ENCODE measurements around the gene DPP4.

Gene DPP4

GRCh38 chr2:162016080-162016479 is 57.9 kb downstream of the DPP4 start:
- DNase-seq, result no peak

- DNase-seq, result no peak
Observed at GRCh38 chr2:162014751-162015150, 59.3 kb downstream of the DPP4 start.

- DNase-seq, result no peak
Observed at GRCh38 chr2:162013514-162014475, 60.2 kb downstream of the DPP4 start.

GRCh38 chr2:162012565-162013058 is 61.4 kb downstream of the DPP4 start:
- DNase-seq, result no peak

- no peak for DNase-seq
Observed at GRCh38 chr2:162011706-162012564, 62.1 kb downstream of the DPP4 start.

GRCh38 chr2:162009543-162009942 is 64.5 kb downstream of the DPP4 start:
- DNase-seq, result no peak

GRCh38 chr2:162007447-162008040 is 66.5 kb downstream of the DPP4 start:
- peak; percentile 0 for DNase-seq

- no peak for DNase-seq
Observed at GRCh38 chr2:162006337-162006736, 67.7 kb downstream of the DPP4 start.

- DNase-seq, result no peak
Observed at GRCh38 chr2:162004031-162004430, 70.0 kb downstream of the DPP4 start.

- DNase-seq, result no peak
Observed at GRCh38 chr2:162002623-162003235, 71.3 kb downstream of the DPP4 start.

- no peak for DNase-seq
Observed at GRCh38 chr2:162000431-162000830, 73.6 kb downstream of the DPP4 start.

GRCh38 chr2:161999321-161999720 is 74.7 kb downstream of the DPP4 start:
- DNase-seq, result no peak

- no peak for DNase-seq
Observed at GRCh38 chr2:161998857-161999256, 75.2 kb downstream of the DPP4 start.

- DNase-seq, result no peak
Observed at GRCh38 chr2:161997916-161998471, 76.0 kb downstream of the DPP4 start.

GRCh38 chr2:161995553-161996016 is 78.4 kb downstream of the DPP4 start:
- DNase-seq, result no peak

- DNase-seq, result no peak
Observed at GRCh38 chr2:161994761-161995520, 79.1 kb downstream of the DPP4 start.

GRCh38 chr2:161992531-161992930 is 81.5 kb downstream of the DPP4 start:
- no peak for DNase-seq

GRCh38 chr2:161991991-161992390 is 82.0 kb downstream of the DPP4 start:
- DNase-seq, result no peak

GRCh38 chr2:161990741-161991140 is 83.3 kb downstream of the DPP4 start:
- no peak for DNase-seq

- no peak for DNase-seq
Observed at GRCh38 chr2:161990036-161990435, 84.0 kb downstream of the DPP4 start.

- no peak for DNase-seq
Observed at GRCh38 chr2:161988589-161988988, 85.4 kb downstream of the DPP4 start.
